Measurements from ENCODE around the gene MLKL.

Gene MLKL

DNA sequence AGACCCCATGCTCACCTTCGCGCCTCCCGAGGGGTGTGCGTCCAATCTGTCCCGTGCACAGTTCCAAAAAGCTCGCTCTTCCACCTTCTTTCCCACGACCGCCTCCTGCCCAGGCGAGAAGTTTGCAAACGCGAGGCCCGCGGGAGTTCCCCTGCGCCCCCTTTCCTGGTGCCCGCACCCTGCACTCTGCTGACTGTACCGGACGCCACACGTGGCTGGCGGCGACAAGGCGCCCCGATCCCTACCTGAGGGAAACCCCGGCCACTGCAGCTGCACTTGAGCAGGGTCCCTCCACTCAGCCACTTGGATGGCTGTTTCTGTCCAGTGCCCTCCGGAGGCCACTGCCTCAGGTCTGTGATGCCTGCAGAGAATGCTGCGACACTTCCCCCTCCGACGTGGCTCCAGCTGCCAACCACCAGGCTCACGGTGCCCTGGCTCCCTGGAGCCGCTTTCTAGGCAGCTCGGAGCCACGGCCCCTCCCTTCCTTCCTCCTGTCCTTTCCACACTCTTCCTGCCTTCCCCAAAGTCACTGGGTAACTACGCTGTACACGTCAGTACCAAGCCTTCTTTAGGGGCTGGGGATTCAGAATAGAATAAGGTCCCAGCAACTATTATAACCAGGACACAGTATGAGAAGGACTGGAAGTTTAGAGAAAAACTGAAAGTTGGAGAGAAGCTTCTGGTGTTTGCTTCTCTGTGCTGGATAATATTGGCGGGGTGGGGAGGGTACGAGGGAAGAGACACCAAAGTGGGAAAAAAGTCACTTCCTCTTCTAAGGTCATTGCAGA, at the start of gene MLKL:
MLKL (minus strand) TSS at position 425 of the 788 bp plus-strand sequence. CDS start 5,105 bp downstream, outside the sequence.
- TF ChIP-seq, protein P1, sequence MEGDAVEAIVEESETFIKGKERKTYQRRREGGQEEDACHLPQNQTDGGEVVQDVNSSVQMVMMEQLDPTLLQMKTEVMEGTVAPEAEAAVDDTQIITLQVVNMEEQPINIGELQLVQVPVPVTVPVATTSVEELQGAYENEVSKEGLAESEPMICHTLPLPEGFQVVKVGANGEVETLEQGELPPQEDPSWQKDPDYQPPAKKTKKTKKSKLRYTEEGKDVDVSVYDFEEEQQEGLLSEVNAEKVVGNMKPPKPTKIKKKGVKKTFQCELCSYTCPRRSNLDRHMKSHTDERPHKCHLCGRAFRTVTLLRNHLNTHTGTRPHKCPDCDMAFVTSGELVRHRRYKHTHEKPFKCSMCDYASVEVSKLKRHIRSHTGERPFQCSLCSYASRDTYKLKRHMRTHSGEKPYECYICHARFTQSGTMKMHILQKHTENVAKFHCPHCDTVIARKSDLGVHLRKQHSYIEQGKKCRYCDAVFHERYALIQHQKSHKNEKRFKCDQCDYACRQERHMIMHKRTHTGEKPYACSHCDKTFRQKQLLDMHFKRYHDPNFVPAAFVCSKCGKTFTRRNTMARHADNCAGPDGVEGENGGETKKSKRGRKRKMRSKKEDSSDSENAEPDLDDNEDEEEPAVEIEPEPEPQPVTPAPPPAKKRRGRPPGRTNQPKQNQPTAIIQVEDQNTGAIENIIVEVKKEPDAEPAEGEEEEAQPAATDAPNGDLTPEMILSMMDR (IDR thresholded peaks at IDR 0.05; ENCODE audit: extremely low read depth, missing control alignments): no peak
- peak; percentile 51 for DNase-seq (ENCODE audit: low spot score)

DNA sequence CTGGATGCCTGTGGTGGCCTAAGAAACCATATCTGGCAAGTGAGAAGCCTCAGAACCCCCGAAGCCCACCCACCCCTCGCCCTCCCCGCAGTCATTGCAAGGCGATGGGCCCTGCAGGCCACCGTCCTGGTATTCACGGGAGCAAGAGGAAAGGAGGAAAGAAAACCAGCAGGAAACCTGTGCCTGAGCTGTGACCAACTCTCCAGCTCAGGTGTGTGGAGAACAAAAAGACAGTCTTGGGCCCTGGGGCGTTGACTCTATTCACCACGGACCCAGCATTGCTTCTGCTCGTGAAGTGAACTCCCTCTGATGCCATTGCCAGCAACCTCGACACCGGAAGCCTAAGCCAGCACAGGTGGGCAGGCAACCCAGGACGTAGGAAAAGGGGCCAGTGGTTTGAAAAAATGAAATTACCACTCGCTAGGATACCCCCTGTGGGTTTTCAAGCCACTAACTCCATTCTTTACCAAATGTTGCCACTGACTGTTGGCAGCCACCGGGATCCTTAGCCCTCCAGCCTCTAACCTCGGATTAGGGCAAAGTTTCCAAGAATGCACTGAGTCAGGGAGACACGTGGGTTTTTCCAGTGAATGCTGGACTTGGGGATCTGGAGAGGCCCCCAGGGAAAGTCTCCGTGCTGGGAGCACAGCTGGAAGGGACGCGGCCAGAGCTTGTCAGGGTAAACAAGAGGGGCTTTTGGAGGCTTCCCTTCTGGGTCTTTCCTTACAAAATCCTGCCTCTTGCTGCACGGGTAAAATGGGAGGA, 48.8 kb upstream of the MLKL start:
- TF ChIP-seq, protein P1 (IDR thresholded peaks at IDR 0.05; ENCODE audit: extremely low read depth, missing control alignments): no peak
- no peak for DNase-seq (ENCODE audit: low spot score)

DNA sequence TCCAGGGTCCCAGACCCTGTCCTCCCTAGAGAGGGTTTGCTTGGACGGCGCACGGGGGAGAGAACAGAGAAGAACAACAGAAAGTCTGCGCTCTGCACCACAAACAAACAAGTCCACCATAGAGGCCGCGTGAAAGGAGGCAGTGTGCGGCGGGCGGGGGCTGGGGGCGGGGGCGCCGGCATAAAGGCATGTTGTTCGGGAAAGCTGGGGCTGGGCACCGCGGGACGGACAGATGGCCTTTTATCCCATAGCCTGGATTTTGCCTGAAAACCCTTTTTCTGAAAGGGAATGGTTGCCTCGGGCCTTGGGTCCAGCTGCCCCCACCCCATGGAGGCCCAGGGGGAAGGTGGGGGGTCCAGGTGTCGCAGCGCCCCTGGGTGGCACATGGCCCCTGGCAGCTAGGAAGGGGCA, 48.0 kb upstream of the MLKL start:
- no peak for DNase-seq (ENCODE audit: low spot score)
- TF ChIP-seq, protein P1 (IDR thresholded peaks at IDR 0.05; ENCODE audit: extremely low read depth, missing control alignments): no peak

DNA sequence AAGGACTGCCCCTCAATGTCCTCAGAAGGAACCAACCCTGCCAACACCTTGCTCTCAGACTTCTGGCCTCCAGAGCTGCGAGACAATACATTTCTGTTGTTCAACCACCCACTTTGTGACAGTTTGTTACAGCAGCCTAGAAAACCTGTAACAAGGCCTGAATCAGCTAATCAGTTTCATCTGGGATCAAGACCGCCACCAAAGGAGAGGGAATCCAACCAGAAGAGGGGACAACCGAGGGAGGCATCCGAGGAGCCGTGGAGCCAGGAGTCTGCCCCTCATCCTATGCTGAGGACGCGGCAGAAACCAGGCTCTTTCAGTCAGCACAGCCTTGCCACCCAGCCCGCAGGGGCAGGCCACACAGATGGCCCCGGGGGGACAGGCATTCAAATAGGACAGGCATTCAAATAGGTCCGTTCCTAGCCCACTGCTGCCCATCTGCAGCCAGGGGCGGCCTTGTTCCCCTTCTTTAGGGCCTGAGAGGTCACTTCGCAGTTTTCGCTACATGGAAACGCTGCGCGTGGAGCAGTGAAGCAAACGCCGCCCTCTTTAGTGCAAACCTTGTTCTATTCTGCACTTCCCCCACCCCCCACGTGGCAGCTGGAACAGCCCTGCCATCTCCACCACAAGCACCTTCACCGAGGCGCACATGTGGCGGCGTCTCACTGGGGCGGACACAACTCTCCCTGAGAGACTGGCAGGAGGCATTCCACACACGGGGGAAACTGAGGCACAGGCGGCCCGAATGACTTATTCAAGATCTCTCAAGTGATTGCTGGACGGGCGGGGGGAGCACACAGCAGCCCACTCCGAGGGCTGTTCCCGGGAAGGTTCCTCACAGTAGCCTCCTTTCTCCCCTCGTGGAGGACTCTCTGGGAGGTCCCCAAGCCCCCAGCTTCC, 47.3 kb upstream of the MLKL start:
- TF ChIP-seq, protein P1 (IDR thresholded peaks at IDR 0.05; ENCODE audit: extremely low read depth, missing control alignments): no peak
- DNase-seq (ENCODE audit: low spot score): no peak

DNA sequence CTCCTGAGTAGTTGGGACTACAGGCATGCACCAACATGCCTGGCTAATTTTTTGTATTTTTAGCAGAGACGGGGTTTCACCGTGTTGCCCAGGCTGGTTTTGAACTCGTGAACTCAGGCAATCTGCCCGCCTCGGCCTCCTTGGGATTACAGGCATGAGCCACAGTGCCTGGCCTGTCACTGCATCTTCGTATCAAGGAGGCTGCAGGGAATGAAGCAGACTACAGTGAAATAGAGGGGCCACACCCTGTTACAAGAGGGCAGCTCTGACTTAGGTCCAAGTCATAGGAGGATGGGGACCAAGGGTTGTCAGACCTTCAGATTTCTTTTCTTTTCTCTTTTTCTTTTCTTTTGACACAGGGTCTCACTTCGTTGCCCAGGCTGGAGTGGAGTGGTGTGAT, 45.3 kb upstream of the MLKL start:
- TF ChIP-seq, protein P1 (IDR thresholded peaks at IDR 0.05; ENCODE audit: extremely low read depth, missing control alignments): no peak
- no peak for DNase-seq (ENCODE audit: low spot score)

DNA sequence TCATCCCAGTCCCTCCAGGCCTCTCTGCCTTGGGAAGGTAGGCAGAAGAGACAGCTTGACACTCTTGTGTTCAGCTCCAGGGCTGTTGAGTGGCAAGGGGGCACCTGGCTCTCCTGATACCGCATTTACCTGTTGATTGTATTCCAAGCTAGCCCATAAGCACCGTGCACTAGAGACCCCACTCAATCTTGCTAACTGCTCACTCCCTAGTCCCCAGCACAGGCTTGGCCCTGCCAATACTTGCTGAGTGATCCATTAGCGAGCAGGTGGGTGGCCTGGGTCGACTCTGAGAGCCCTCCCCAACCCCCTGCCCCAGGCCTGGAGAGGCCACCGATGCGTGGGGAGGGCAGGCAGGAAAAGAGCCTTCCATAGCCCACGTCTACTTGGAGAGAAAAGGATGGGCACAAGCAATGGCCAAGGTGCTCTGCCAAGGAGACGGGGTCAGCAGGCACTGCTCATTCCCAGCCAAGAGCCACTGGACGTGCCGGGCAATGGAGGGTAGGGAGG, 44.5 kb upstream of the MLKL start:
- no peak for DNase-seq (ENCODE audit: low spot score)

More for the DNA sequence above, 44.5 kb upstream of the MLKL start:
- TF ChIP-seq, protein P1 (IDR thresholded peaks at IDR 0.05; ENCODE audit: extremely low read depth, missing control alignments): no peak

Measured in GM20000 (cell line).